ENCODE results near the gene TM4SF20. TPM values are rescaled to one million over a fixed set of nuclear protein-coding genes. Genes with fewer than 3 reads are reported as not detected.

The TM4SF20 gene
- total RNA-seq, 1 donor from 2014 or later, result not detected

DNA sequence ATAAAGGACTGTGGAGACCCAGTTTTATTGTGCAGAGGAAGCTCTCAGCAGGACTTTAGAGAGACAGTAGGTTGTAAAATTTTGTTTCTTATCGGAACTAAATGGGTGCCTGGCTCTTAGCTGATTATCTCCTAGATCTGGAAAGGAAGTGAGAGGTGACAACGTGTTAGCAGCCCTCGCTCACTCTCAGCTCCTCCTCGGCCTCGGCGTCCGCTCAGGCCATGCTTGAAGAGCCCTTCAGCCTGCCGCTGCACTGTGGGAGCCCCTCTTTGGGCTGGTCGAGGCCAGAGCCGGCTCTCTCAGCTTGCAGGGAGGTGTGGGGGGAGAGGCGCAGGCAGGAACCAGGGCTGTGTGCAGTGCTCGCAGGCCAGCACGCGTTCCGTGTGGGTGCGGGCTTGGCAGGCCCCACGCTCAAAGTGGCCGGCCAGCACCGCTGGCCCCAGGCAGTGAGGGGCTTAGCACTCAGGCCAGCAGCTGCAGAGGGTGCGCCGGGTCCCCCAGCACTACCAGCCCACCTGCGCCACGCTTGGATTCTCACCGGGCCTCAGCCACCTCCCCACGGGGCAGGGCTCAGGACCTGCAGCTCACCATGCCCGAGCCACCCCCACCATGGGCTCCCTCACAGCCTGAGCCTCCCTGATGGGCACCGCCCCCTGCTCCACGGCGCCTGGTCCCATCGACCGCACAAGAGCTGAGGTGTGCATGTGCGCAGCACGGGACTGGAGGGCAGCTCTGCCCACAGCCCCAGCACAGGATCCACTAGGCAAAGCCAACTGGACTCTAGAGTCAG is 58.6 kb downstream of the TM4SF20 start:
- no peak for DNase-seq

DNA sequence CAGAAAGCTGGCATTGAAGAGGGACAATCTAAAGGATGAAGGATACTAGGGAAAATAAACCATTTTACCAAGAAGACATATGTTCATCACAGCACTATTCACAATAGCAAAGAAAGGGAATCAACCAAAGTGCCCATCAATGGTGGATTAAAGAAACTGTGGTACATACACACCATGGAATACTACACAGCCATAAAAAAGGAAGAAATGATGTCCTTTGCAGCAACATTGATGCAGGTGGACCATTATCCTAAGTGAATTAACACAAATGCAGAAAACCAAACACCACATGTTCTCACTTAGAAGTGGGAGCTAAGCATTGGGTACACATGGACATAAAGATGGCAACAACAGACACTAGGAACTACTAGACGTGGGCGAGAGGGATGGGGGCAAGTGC is 61.3 kb downstream of the TM4SF20 start:
- no peak for DNase-seq

DNA sequence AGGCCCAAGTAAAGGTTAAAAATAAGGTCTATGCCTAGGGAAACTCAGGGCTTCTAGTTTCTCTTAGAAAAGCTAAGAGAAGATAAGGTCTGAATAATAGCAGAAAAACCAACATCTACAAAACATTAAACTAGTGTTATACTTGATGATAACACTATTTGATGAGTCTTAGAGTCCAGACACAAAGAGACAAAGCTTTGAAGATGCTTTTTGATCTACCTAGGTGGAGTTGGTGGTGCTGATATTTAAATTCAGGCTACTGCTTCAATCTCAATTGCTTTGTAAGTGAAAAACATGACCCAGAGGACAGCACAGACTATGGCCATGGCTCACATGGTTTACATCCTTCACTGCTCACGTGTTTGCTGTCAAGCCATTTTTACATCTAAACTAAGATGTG is 65.8 kb downstream of the TM4SF20 start:
- DNase-seq, result no peak

DNA sequence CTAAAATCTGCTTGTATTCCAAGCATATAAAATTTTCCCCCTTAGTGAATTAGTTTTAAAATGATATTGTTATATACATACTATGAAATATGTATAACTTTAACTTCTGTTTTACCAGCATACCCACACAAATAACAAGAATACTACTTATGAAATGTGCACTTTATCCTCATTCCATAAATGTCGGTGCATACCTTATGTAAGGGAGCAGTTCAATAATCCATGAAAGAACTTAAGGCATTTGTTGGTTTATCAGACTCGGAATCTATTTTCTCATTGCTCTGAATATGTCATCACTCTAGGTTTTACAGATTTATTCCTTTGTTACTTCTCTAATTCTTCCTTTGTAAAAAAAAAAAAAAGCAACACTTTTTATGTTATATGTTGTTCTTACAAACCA is 66.5 kb downstream of the TM4SF20 start:
- no peak for DNase-seq

Other genes starting within 250 kb of the TM4SF20 start
- 0.30 TPM for gene COL4A4, start 215.1 kb downstream of the TM4SF20 start, total RNA-seq
- gene COL4A3, start 214.7 kb downstream of the TM4SF20 start, total RNA-seq, result 0.20 TPM
- gene MFF, start 54.1 kb downstream of the TM4SF20 start, total RNA-seq, result 55.6 TPM
- gene SCYGR1, start 8.6 kb upstream of the TM4SF20 start, total RNA-seq, result not detected
- 27.1 TPM for gene AGFG1, start 92.8 kb upstream of the TM4SF20 start, total RNA-seq
- not detected for gene SCYGR2, start 219.6 kb upstream of the TM4SF20 start, total RNA-seq
- not detected for gene SCYGR3, start 235.5 kb upstream of the TM4SF20 start, total RNA-seq
- 0.89 TPM for gene SCYGR4, start 238.2 kb upstream of the TM4SF20 start, total RNA-seq

Data from skin of body (tissue), 2 donors.